GM06990 (cell line): ENCODE results near the gene CTDSP2.

Experiments used
- DNase-seq: peaks from one replicate; pipeline ENCODE4 v3.0.0-alpha.2; 2011; ENCODE audit not compliant: insufficient read length; ENCODE audit errors: extremely low read depth
- H3K27me3 ChIP-seq: replicated peaks from 2 replicates; pipeline ENCODE4 v1.6.0; 2011; ENCODE audit warnings: low read length; ENCODE audit not compliant: control insufficient read depth, insufficient read depth
- H3K36me3 ChIP-seq: 2 replicates; pipeline ENCODE4 v1.5.1; 2011; ENCODE audit warnings: low read length; ENCODE audit not compliant: control insufficient read depth, insufficient read depth
- H3K4me3 ChIP-seq: replicated peaks from 2 replicates; pipeline ENCODE4 v1.5.1; 2011; ENCODE audit warnings: low read depth, mild to moderate bottlenecking, control low read depth, low read length
- TF ChIP-seq, protein P1 (sequence below): IDR thresholded peaks from 2 replicates; pipeline ENCODE4 v1.5.1; 2011; ENCODE audit warnings: low read length, control low read depth, mild to moderate bottlenecking, inconsistent platforms; ENCODE audit not compliant: insufficient read depth, poor library complexity, severe bottlenecking

CTDSP2 gene

DNA sequence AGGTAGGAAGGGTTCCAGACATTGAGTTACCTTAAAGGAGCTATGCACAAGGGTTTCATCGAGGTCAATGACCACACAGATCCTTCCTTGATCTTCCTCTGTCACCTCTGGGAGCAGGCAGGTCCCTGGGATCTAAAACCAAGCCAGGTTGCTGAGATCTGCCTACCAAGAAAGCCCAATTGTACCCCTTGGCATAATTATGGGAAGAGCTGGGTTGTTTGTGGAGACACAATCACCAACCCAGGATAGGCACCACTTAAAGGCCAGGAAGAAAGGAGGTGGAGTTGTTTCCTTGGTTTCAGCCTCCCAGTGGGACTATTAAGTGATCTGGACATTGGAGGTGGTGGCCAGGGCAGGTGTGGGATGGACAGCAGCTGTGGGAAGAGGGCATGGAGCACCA is 19.6 kb downstream of the CTDSP2 start:
- TF ChIP-seq, protein P1, sequence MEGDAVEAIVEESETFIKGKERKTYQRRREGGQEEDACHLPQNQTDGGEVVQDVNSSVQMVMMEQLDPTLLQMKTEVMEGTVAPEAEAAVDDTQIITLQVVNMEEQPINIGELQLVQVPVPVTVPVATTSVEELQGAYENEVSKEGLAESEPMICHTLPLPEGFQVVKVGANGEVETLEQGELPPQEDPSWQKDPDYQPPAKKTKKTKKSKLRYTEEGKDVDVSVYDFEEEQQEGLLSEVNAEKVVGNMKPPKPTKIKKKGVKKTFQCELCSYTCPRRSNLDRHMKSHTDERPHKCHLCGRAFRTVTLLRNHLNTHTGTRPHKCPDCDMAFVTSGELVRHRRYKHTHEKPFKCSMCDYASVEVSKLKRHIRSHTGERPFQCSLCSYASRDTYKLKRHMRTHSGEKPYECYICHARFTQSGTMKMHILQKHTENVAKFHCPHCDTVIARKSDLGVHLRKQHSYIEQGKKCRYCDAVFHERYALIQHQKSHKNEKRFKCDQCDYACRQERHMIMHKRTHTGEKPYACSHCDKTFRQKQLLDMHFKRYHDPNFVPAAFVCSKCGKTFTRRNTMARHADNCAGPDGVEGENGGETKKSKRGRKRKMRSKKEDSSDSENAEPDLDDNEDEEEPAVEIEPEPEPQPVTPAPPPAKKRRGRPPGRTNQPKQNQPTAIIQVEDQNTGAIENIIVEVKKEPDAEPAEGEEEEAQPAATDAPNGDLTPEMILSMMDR, result no peak
- DNase-seq, result no peak
- no peak overlapping the region for H3K4me3 ChIP-seq
- peaks cover 48% of the 10 kb centered on the region for H3K36me3 ChIP-seq
- H3K27me3 ChIP-seq, result no peaks in the 10 kb centered on the region

GRCh38 chr12:57826400-57826799 is 20.1 kb downstream of the CTDSP2 start:
- Histone ChIP-seq H3K36me3 (peaks cover 53% of the 10 kb centered on the region), H3K4me3 (no peak overlapping the region), H3K27me3 (no peaks in the 10 kb centered on the region)
- TF ChIP-seq, protein P1, result no peak
- no peak for DNase-seq

DNA sequence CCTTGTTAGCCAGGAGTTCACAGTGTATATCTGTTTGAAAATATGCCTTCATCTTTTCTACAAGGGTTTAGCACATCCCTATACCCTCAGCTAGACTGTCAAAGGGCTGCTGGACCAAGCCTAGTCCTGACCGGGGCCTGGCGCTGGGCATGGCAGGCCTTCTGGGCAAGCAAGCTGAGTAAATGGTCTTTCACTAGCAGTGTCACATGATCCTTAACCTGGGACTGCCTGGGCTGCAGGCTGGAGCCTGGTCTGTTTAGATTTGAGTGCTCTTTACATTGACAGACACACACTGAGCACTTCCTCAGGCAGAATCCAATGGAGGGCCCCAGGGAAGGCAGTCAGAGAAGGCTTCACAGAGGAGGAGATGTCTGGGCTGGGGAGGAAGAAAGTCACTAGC is 21.1 kb downstream of the CTDSP2 start:
- Histone ChIP-seq H3K36me3 (peaks cover 56% of the 10 kb centered on the region), H3K4me3 (no peak overlapping the region)
- TF ChIP-seq, protein P1, result no peak

GRCh38 chr12:57823908-57824640 is 22.5 kb downstream of the CTDSP2 start:
- Histone ChIP-seq H3K36me3 (peaks cover 54% of the 10 kb centered on the region), H3K4me3 (no peak overlapping the region), H3K27me3 (no peaks in the 10 kb centered on the region)
- DNase-seq, result no peak
- TF ChIP-seq, protein P1, result no peak

More for the DNA sequence above, 21.1 kb downstream of the CTDSP2 start:
- no peaks in the 10 kb centered on the region for H3K27me3 ChIP-seq
- no peak for DNase-seq

GRCh38 chr12:57823131-57823907 is 23.2 kb downstream of the CTDSP2 start:
- Histone ChIP-seq H3K4me3 (no peak overlapping the region), H3K27me3 (no peaks in the 10 kb centered on the region), H3K36me3 (peaks cover 54% of the 10 kb centered on the region)
- TF ChIP-seq, protein P1, result no peak
- DNase-seq, result no peak
